SU-DHL-6 (cell line): ENCODE measurements around the gene RASGRF2.

ENCODE experiments used
- H2AFZ ChIP-seq: fragments of 200-600 bp; sonication (generic); 2 replicates; pipeline ENCODE4 v1.6.1; 2014; ENCODE audit warnings: low read depth, mild to moderate bottlenecking, moderate library complexity, mixed read lengths, antibody characterized with exemption, low read length; ENCODE audit not compliant: severe bottlenecking
- H3F3A ChIP-seq: fragments of 200-600 bp; shearing (Covaris generic); 2 replicates; pipeline ENCODE4 v1.6.0; 2016; ENCODE audit warnings: antibody characterized with exemption, mild to moderate bottlenecking; ENCODE audit not compliant: insufficient read depth
- H3K27ac ChIP-seq: fragments of 200-600 bp; sonication (generic); 2 replicates; pipeline ENCODE4 v1.5.1; 2016; ENCODE audit warnings: low read depth, mild to moderate bottlenecking, low read length, moderate library complexity, mixed read lengths
- H3K27me3 ChIP-seq: fragments of 200-600 bp; sonication (generic), shearing (Covaris generic); 2 replicates; pipeline ENCODE4 v1.6.0; 2014; ENCODE audit warnings: mild to moderate bottlenecking, low read length
- H3K36me3 ChIP-seq: fragments of 200-600 bp; sonication (generic); 2 replicates; pipeline ENCODE4 v1.6.1; 2014; ENCODE audit warnings: mild to moderate bottlenecking, low read length, mixed read lengths
- H3K4me2 ChIP-seq: fragments of 300-600, 200-600 bp; shearing (Covaris generic), sonication (generic); 2 replicates; pipeline ENCODE4 v1.6.0; 2014; ENCODE audit warnings: low read length, low read depth, mild to moderate bottlenecking; ENCODE audit not compliant: poor library complexity, severe bottlenecking
- H3K4me3 ChIP-seq: fragments of 200-600 bp; sonication (generic); 2 replicates; pipeline ENCODE4 v1.5.1; 2014; ENCODE audit warnings: antibody characterized with exemption, low read length, mild to moderate bottlenecking, mixed read lengths; ENCODE audit not compliant: insufficient read depth, poor library complexity, severe bottlenecking
- H3K79me2 ChIP-seq: fragments of 200-600 bp; sonication (generic); 2 replicates; pipeline ENCODE4 v1.6.1; 2014; ENCODE audit warnings: mild to moderate bottlenecking, low read length, moderate library complexity; ENCODE audit not compliant: insufficient read depth
- H3K9ac ChIP-seq: fragments of 200-600 bp; sonication (generic); 2 replicates; pipeline ENCODE4 v1.7.0; 2014; ENCODE audit warnings: mild to moderate bottlenecking, low read length
- H3K9me2 ChIP-seq: fragments of 200-600 bp; sonication (generic); replicated peaks from 2 replicates; pipeline ENCODE4 v1.6.1; 2014; ENCODE audit warnings: low read length; ENCODE audit not compliant: insufficient read depth
- H3K9me3 ChIP-seq: fragments of 200-600 bp; sonication (generic); 2 replicates; pipeline ENCODE4 v1.6.1; 2014; ENCODE audit warnings: low read length, mixed read lengths; ENCODE audit not compliant: insufficient read depth
- H4K20me1 ChIP-seq: fragments of 200-600 bp; sonication (generic); 2 replicates; pipeline ENCODE4 v1.6.1; 2014; ENCODE audit warnings: low read depth, mild to moderate bottlenecking, antibody characterized with exemption, low read length, moderate library complexity, mixed read lengths
- CTCF ChIP-seq: fragments of 200-600 bp; sonication (generic); IDR thresholded peaks from one replicate; pipeline ENCODE4 v1.5.1; 2017; ENCODE audit warnings: antibody characterized with exemption, mild to moderate bottlenecking, low read length, moderate library complexity; ENCODE audit not compliant: insufficient read depth, poor library complexity, severe bottlenecking
- EZH2phosphoT487 ChIP-seq: fragments of 200-600 bp; sonication (generic), shearing (Covaris generic); conservative IDR thresholded peaks from 2 replicates; pipeline ENCODE4 v1.6.1; 2018; ENCODE audit warnings: mild to moderate bottlenecking, antibody characterized with exemption, low read length, moderate library complexity, mixed read lengths

Gene RASGRF2

GRCh38 chr5:81080809-81081460 is 120.8 kb downstream of the RASGRF2 start:
- TF ChIP-seq CTCF (no peak), EZH2phosphoT487 (no peak)
- H2AFZ ChIP-seq: no peak overlapping the region
- H3K4me2 ChIP-seq: no peak overlapping the region
- H3K9me2 ChIP-seq: no peaks in the 10 kb centered on the region
- no peak overlapping the region for H3K4me3 ChIP-seq
- no peak overlapping the region for H3K27ac ChIP-seq
- H3K79me2 ChIP-seq: no peaks in the 10 kb centered on the region
- H3F3A ChIP-seq: no peaks in the 10 kb centered on the region
- no peaks in the 10 kb centered on the region for H3K36me3 ChIP-seq
- no peaks in the 10 kb centered on the region for H4K20me1 ChIP-seq
- H3K9me3 ChIP-seq: peaks cover 7% of the 10 kb centered on the region; the same call in 1 of the 2 replicates
- H3K27me3 ChIP-seq: no peaks in the 10 kb centered on the region
- no peak overlapping the region for H3K9ac ChIP-seq

- Histone ChIP-seq H3K4me2 (no peak overlapping the region), H3K9me3 (peaks cover 7% of the 10 kb centered on the region; the same call in 1 of the 2 replicates), H3K36me3 (no peaks in the 10 kb centered on the region), H3F3A (no peaks in the 10 kb centered on the region), H3K27ac (no peak overlapping the region), H4K20me1 (no peaks in the 10 kb centered on the region), H3K27me3 (no peaks in the 10 kb centered on the region), H3K9ac (no peak overlapping the region), H3K9me2 (no peaks in the 10 kb centered on the region), H2AFZ (no peak overlapping the region), H3K79me2 (no peaks in the 10 kb centered on the region), H3K4me3 (no peak overlapping the region)
- TF ChIP-seq CTCF (no peak), EZH2phosphoT487 (no peak)
These were observed 121.3 kb downstream of the RASGRF2 start for GRCh38 chr5:81081461-81081835.

GRCh38 chr5:81086881-81087281 is 126.7 kb downstream of the RASGRF2 start:
- H3K27ac ChIP-seq: no peak overlapping the region
- H2AFZ ChIP-seq: no peak overlapping the region
- no peaks in the 10 kb centered on the region for H3K9me2 ChIP-seq
- H3F3A ChIP-seq: no peaks in the 10 kb centered on the region
- TF ChIP-seq EZH2phosphoT487 (no peak), CTCF (no peak)
- H3K4me2 ChIP-seq: no peak overlapping the region
- no peak overlapping the region for H3K9ac ChIP-seq
- H3K9me3 ChIP-seq: no peaks in the 10 kb centered on the region
- no peaks in the 10 kb centered on the region for H3K36me3 ChIP-seq
- no peaks in the 10 kb centered on the region for H3K27me3 ChIP-seq
- no peaks in the 10 kb centered on the region for H3K79me2 ChIP-seq
- H4K20me1 ChIP-seq: no peaks in the 10 kb centered on the region
- no peak overlapping the region for H3K4me3 ChIP-seq
